ENCODE measurements around the gene OVOL3. TPM values are rescaled to one million over a fixed set of nuclear protein-coding genes. Genes with fewer than 3 reads are reported as not detected.
"Not testable (repeated sequence)": the region's sequence is repeated elsewhere in the genome, so short reads cannot be mapped to it uniquely, and the experiment has no call there.

OVOL3 gene
- total and polyA plus RNA-seq, 7 donors = not detected

DNA sequence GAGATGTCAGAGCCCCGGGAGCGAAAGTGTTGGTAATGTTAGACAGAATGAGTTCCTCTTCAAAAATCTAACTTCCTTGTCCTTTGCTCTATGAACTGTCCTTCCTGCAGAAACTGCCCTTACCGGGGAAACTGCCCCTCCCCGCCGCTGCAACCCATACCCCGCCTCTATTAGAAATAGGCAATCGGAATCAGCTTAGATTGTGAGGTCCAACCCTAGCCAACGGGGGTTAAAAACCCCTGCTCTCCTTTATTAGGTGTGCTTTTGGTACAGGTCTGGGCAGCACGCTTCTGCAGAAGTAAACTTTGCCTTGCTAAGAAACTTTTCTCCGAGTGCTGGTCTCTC is 17.4 kb downstream of the OVOL3 start:
- H3K27ac ChIP-seq = peak overlapping the region; percentile 79 to 91 (median 88)
- H3K4me3 ChIP-seq = peak overlapping the region; percentile 25 to 49 (median 48)
- 5 to 13% methylated on average over 10 of the region's 10 CpGs for WGBS, 2 donors
- H3K36me3 ChIP-seq = peaks cover 4 to 28% (median 18%) of the 10 kb centered on the region in 4 donors
- no peak for DNase-seq
- H3K4me1 ChIP-seq = peaks cover 0 to 18% (median 14%) of the 10 kb centered on the region in 4 donors
- intact Hi-C loops (cut with DNase I) = loop anchor here (5.0 kb wide), 1 partner anchor 249 kb away; the partner anchor contains the start of gene ZFP14
- no peaks in the 10 kb centered on the region for H3K9me3 ChIP-seq
- no peaks in the 10 kb centered on the region for H3K27me3 ChIP-seq
- no peak for TF ChIP-seq POLR2AphosphoS5 (IDR thresholded peaks at IDR 0.05)
- TF ChIP-seq, protein P1, sequence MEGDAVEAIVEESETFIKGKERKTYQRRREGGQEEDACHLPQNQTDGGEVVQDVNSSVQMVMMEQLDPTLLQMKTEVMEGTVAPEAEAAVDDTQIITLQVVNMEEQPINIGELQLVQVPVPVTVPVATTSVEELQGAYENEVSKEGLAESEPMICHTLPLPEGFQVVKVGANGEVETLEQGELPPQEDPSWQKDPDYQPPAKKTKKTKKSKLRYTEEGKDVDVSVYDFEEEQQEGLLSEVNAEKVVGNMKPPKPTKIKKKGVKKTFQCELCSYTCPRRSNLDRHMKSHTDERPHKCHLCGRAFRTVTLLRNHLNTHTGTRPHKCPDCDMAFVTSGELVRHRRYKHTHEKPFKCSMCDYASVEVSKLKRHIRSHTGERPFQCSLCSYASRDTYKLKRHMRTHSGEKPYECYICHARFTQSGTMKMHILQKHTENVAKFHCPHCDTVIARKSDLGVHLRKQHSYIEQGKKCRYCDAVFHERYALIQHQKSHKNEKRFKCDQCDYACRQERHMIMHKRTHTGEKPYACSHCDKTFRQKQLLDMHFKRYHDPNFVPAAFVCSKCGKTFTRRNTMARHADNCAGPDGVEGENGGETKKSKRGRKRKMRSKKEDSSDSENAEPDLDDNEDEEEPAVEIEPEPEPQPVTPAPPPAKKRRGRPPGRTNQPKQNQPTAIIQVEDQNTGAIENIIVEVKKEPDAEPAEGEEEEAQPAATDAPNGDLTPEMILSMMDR (IDR thresholded peaks at IDR 0.05) = no peak
- TF ChIP-seq POLR2A (IDR thresholded peaks at IDR 0.05) = no peak

DNA sequence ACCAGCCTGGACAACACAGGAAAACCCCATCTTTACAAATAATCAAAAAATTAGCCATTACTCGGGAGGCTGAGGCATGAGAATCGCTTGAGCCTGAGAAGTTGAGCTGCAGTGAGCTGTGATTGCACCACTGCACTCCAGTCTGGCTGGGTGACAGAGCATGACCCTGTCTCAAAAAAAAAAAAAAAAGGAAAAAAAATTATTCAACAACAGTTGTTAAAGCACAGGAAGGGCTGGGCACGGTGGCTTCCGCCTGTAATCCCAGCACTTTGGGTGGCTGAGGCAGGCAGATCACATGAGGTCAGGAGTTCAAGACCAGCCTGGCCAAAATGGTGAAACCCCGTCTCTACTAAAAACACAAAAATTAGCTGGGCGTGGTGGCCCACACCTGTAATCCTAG is 20.3 kb downstream of the OVOL3 start:
- intact Hi-C loops (cut with DNase I); H3K27ac ChIP-seq; DNase-seq; H3K9me3 ChIP-seq; H3K27me3 ChIP-seq; H3K36me3 ChIP-seq; H3K4me3 ChIP-seq: not testable (repeated sequence)
- peaks cover 0 to 20% (median 15%) of the 10 kb centered on the region in 4 donors for H3K4me1 ChIP-seq
- 65 to 70% methylated on average over 6 of the region's 6 CpGs for WGBS, 2 donors

DNA sequence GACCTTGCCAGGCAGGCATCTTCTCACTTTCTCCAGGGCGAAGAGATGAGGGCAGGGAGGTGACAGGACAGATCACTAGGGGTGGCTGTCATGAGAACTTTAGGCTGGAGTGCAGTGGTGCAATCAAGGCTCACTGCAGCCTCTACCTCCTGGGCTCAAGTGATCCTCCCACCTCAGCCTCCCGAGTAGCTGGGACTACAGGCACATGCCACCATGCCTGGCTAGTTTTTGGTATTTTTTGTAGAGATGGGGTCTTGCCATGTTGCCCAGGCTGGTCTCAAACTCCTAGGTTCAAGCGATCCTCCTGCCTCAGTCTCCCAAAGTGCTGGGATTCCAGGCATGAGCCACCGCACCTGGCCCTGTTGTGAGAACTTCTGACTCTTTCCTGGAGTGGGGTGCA is 23.9 kb downstream of the OVOL3 start:
- H3K4me1 ChIP-seq = peaks cover 0 to 19% (median 12%) of the 10 kb centered on the region in 4 donors
- DNase-seq; H3K36me3 ChIP-seq; H3K27me3 ChIP-seq; H3K9me3 ChIP-seq; intact Hi-C loops (cut with DNase I); H3K27ac ChIP-seq; H3K4me3 ChIP-seq: not testable (repeated sequence)
- WGBS, 2 donors = 96 to 97% methylated on average over 4 of the region's 4 CpGs

DNA sequence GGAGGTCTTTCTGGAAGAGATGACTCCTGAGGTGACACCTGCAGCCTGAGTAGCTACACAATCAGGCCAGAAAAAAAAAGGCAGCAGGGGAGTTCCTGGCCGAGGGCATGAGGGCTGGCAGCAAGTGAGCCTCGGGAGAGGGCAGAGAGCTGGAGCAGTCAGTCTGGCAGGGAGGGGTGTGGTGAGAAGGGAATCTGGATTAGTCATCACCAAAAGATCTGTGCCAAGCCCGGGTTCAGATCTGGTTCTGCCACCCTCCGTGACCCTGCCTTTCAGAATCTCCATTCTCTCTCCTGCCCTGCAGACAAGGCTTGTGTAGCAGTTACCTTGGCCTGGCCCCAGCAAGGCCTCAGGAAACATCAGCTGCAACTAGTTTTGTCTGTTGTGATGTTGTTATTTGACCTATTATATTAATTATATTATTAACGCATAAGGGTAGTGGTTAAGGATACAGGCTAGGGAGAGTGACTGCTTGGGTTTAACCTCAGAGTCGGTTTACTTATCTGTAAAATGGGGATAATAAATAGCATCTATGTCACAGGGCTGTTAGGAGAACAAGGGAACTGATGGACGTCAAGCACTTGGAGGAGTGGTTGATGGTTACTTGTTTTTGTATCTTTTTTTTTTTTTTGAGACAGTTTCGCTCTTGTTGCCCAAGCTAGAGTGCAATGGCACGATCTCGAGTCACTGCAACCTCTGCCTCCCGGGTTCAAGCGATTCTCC is 26.2 kb downstream of the OVOL3 start:
- H3K4me3 ChIP-seq = no peak overlapping the region
- DNase-seq = peak; percentile 79
- H3K4me1 ChIP-seq = peaks cover 0 to 29% (median 22%) of the 10 kb centered on the region in 4 donors
- peak overlapping the region; percentile 73 to 100 (median 86) for H3K27ac ChIP-seq
- WGBS, 2 donors = 44 to 72% methylated on average over 12 of the region's 12 CpGs
- H3K27me3 ChIP-seq = no peaks in the 10 kb centered on the region
- peaks cover 0 to 2% (median under 1%) of the 10 kb centered on the region in 4 donors for H3K36me3 ChIP-seq
- no peaks in the 10 kb centered on the region for H3K9me3 ChIP-seq
- intact Hi-C loops (cut with DNase I) = no loop called here
- TF ChIP-seq POLR2AphosphoS5 (IDR thresholded peaks at IDR 0.05) = peak in 3 of 4 donors; percentile 62 to 77 (median 69)
- TF ChIP-seq, protein P1 (IDR thresholded peaks at IDR 0.05) = no peak

DNA sequence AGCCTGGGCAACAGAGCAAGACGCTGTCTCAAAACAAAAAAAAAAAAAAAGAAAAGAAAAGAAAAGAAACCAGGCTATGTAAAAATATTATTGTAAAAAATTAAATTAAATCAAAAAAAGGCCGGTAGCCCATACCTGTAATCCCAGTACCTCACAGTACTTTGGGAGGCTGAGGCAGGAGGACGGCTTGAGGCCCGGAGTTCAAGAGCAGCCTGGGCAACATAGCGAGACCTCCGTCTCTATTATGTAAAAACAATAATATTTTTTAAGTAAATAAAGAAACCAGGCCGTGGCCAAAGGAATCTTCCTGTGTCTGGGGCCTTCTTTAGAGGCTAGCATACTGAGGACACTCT is 28.2 kb downstream of the OVOL3 start:
- peak overlapping the region; percentile 56 to 94 (median 82) for H3K4me3 ChIP-seq
- TF ChIP-seq EP300 (IDR thresholded peaks at IDR 0.05) (no peak), POLR2A (IDR thresholded peaks at IDR 0.05) (no peak), POLR2AphosphoS5 (IDR thresholded peaks at IDR 0.05) (no peak)
- TF ChIP-seq, protein P1 (IDR thresholded peaks at IDR 0.05) = no peak
- peak overlapping the region; percentile 89 to 100 (median 98) for H3K27ac ChIP-seq
- WGBS, 2 donors = 32 to 56% methylated on average over 7 of the region's 7 CpGs
- H3K36me3 ChIP-seq = peaks cover 11 to 19% (median 14%) of the 10 kb centered on the region in 4 donors
- DNase-seq = no peak
- peaks cover 0 to 30% (median 25%) of the 10 kb centered on the region in 4 donors for H3K4me1 ChIP-seq
- no peaks in the 10 kb centered on the region for H3K27me3 ChIP-seq
- H3K9me3 ChIP-seq = no peaks in the 10 kb centered on the region
- intact Hi-C loops (cut with DNase I) = no loop called here

Data from sigmoid colon (tissue), 7 donors.